OCI-LY7 (cell line): ENCODE measurements around the gene RBBP8NL. TPM values are rescaled to one million over a fixed set of nuclear protein-coding genes. Genes with fewer than 3 reads are reported as not detected.

Experiments
- BruUV-seq: library from RNA; stranded (reverse); fragments of 400-500 nt; replicated peaks from 2 replicates; lab custom pipeline; 2021; lab: Mats Ljungman, UMichigan
- CTCF ChIA-PET: fragments of 300-600 bp; sonication (Branson Sonifier 250); formaldehyde crosslinking; loops from one replicate; lab custom pipeline; 2022; ENCODE audit warnings: antibody characterized with exemption; ENCODE audit not compliant: unreplicated experiment; lab: Charles Lee
- POLR2A ChIA-PET: fragments of 300-600 bp; sonication (Branson Sonifier 250); formaldehyde crosslinking; loops from one replicate; lab custom pipeline; 2022; ENCODE audit warnings: antibody characterized with exemption; lab: Charles Lee
- DNase-seq: peaks from one replicate; pipeline ENCODE4 v3.0.0-alpha.2; 2015; ENCODE audit warnings: low spot score
- H2AFZ ChIP-seq: fragments of 200-600 bp; sonication (generic), shearing (Covaris generic); 2 replicates; pipeline ENCODE4 v1.6.1; 2014; ENCODE audit warnings: mild to moderate bottlenecking, antibody characterized with exemption, low read length, moderate library complexity
- H3K27ac ChIP-seq: fragments of 200-600 bp; sonication (generic); 2 replicates; pipeline ENCODE4 v1.5.1; 2014; ENCODE audit warnings: mixed run types, low read depth, mild to moderate bottlenecking, moderate library complexity, low read length, inconsistent platforms; ENCODE audit not compliant: poor library complexity, severe bottlenecking
- H3K36me3 ChIP-seq: fragments of 200-600 bp; sonication (generic); 2 replicates; pipeline ENCODE4 v1.6.1; 2014; ENCODE audit warnings: mild to moderate bottlenecking, antibody characterized with exemption, low read length, moderate library complexity, mixed read lengths; ENCODE audit not compliant: insufficient read depth
- H3K4me1 ChIP-seq: fragments of 200-600 bp; sonication (generic); 2 replicates; pipeline ENCODE4 v1.5.1; 2014; ENCODE audit warnings: mild to moderate bottlenecking, low read length; ENCODE audit not compliant: insufficient read depth, poor library complexity, severe bottlenecking
- H3K4me2 ChIP-seq: fragments of 200-600 bp; sonication (generic); 2 replicates; pipeline ENCODE4 v1.6.1; 2014; ENCODE audit warnings: mild to moderate bottlenecking, low read length
- H3K4me3 ChIP-seq: fragments of 200-600 bp; sonication (generic); 2 replicates; pipeline ENCODE4 v1.5.1; 2014; ENCODE audit warnings: mild to moderate bottlenecking, low read depth, low read length; ENCODE audit not compliant: poor library complexity, severe bottlenecking
- H3K79me2 ChIP-seq: fragments of 200-600 bp; sonication (generic); 2 replicates; pipeline ENCODE4 v1.6.1; 2016; ENCODE audit warnings: low read depth, mild to moderate bottlenecking, low read length, moderate library complexity, mixed read lengths; ENCODE audit not compliant: insufficient read depth
- H3K9me2 ChIP-seq: fragments of 200-600 bp; sonication (generic); 2 replicates; pipeline ENCODE4 v1.6.1; 2016; ENCODE audit warnings: mild to moderate bottlenecking, low read length, mixed read lengths; ENCODE audit not compliant: insufficient read depth
- H3K9me3 ChIP-seq: fragments of 200-600 bp; sonication (generic); 2 replicates; pipeline ENCODE4 v1.6.1; 2014; ENCODE audit warnings: mild to moderate bottlenecking, mixed run types, low read length, mixed read lengths
- H4K20me1 ChIP-seq: fragments of 200-600 bp; sonication (generic); 2 replicates; pipeline ENCODE4 v1.6.1; 2014; ENCODE audit warnings: mild to moderate bottlenecking, antibody characterized with exemption, low read length, moderate library complexity, mixed read lengths; ENCODE audit not compliant: insufficient read depth
- EZH2phosphoT487 ChIP-seq: fragments of 200-600 bp; sonication (generic); IDR thresholded peaks from 2 replicates; pipeline ENCODE4 v1.6.1; 2018; ENCODE audit warnings: low read depth, borderline replicate concordance, mild to moderate bottlenecking, mixed run types, antibody characterized with exemption, low read length, moderate library complexity, mixed read lengths
- intact Hi-C: fragments of 100-400 bp; cut with micrococcal nuclease; formaldehyde crosslinking; loops from one replicate; pipeline ENCODE4 v1.10.0; 2022; ENCODE audit not compliant: unreplicated experiment
- total RNA-seq, 2 experiments: library from RNA; depleted of rRNA in 1 of 2; stranded (reverse); fragments of >200 nt in 1 of 2; shearing (Covaris generic) in 1 of 2; gene quantifications; 2 replicates each; pipeline ENCODE4 v1.2.3, GENCODE V29; 2014 to 2022
- TF ChIP-seq, protein P1 (sequence below): fragments of 200-600 bp; sonication (generic); conservative IDR thresholded peaks from 2 replicates; pipeline ENCODE4 v1.5.1; 2014; ENCODE audit warnings: mild to moderate bottlenecking, antibody characterized with exemption, low read length, moderate library complexity, mixed read lengths

Gene RBBP8NL
- total RNA-seq, 2 experiments from 2014 or later = not detected

DNA sequence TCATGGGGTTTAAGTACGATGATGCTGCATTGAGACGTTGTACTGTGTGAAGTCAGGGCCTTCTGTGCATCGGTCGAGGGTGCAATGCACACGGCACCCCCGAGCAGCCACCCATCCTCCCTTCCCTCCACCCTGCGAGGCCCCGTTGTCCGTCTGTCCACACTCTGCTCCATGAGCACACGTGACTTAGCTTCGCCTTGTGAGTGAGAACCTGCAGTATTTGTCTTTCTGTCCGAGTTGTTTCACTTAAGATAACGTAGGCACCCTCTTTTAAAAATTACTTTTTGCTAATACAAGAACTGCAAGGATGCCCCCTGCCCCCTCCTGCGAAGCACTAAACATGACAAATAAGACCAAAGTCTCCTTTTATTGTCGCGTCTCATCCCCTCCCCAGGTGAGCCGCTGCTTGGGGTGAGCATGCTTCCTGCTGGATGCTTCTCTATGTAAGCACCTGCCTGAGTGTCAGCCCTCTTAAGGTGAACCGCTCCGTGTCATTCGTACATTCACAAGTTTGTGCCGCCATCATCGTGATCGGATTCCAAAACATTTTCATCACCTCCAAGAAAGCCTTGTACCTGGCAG lies 3.6 kb upstream of the RBBP8NL start:
- Histone ChIP-seq H4K20me1 (no peaks in the 10 kb centered on the region), H3K36me3 (no peaks in the 10 kb centered on the region), H2AFZ (no peak overlapping the region), H3K4me2 (no peak overlapping the region), H3K79me2 (no peaks in the 10 kb centered on the region), H3K9me2 (no peaks in the 10 kb centered on the region), H3K9me3 (no peaks in the 10 kb centered on the region), H3K4me1 (no peaks in the 10 kb centered on the region), H3K27ac (no peak overlapping the region), H3K4me3 (no peak overlapping the region)
- no TSS peak for BruUV-seq
- POLR2A ChIA-PET = no interaction called here
- no peak for DNase-seq
- intact Hi-C loops = no loop called here
- CTCF ChIA-PET = no interaction called here
- TF ChIP-seq, protein P1, sequence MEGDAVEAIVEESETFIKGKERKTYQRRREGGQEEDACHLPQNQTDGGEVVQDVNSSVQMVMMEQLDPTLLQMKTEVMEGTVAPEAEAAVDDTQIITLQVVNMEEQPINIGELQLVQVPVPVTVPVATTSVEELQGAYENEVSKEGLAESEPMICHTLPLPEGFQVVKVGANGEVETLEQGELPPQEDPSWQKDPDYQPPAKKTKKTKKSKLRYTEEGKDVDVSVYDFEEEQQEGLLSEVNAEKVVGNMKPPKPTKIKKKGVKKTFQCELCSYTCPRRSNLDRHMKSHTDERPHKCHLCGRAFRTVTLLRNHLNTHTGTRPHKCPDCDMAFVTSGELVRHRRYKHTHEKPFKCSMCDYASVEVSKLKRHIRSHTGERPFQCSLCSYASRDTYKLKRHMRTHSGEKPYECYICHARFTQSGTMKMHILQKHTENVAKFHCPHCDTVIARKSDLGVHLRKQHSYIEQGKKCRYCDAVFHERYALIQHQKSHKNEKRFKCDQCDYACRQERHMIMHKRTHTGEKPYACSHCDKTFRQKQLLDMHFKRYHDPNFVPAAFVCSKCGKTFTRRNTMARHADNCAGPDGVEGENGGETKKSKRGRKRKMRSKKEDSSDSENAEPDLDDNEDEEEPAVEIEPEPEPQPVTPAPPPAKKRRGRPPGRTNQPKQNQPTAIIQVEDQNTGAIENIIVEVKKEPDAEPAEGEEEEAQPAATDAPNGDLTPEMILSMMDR = no peak
- TF ChIP-seq EZH2phosphoT487 = no peak

DNA sequence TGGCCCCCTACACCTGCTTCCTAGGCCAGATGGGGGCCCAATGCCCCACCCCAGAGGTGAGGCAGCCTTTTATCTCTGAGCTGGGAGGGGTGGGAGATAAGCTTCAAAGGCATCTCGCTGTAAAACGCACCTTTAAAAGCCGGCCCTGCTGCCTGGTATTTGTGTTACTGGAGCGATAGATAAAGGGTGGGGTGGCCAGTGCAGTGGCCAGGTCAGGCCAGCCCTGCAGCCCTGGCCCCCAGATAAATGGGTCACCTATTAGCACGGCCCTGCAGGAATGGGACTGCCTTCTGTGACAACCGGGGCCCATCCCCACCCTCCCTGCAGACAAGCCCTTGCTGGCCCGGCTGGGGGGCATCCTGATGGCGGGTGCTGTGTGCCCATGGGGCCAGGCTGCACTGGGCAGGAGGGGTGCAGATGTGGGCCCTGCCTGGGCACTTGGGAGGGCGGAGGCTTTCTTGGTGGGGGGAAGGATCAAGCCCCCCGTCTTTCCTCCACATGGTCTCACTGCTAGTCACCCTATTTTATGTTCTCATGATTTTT lies 3.0 kb upstream of the RBBP8NL start:
- no peak overlapping the region for H3K4me2 ChIP-seq
- no TSS peak for BruUV-seq
- intact Hi-C loops = no loop called here
- H3K79me2 ChIP-seq = no peaks in the 10 kb centered on the region
- H4K20me1 ChIP-seq = no peaks in the 10 kb centered on the region
- no peak for DNase-seq
- ChIA-PET POLR2A (no interaction called here), CTCF (no interaction called here)
- no peaks in the 10 kb centered on the region for H3K9me3 ChIP-seq
- H3K4me1 ChIP-seq = no peaks in the 10 kb centered on the region
- H2AFZ ChIP-seq = no peak overlapping the region
- no peak for TF ChIP-seq EZH2phosphoT487
- TF ChIP-seq, protein P1 = no peak
- no peaks in the 10 kb centered on the region for H3K36me3 ChIP-seq
- no peak overlapping the region for H3K4me3 ChIP-seq
- H3K27ac ChIP-seq = no peak overlapping the region
- H3K9me2 ChIP-seq = no peaks in the 10 kb centered on the region

DNA sequence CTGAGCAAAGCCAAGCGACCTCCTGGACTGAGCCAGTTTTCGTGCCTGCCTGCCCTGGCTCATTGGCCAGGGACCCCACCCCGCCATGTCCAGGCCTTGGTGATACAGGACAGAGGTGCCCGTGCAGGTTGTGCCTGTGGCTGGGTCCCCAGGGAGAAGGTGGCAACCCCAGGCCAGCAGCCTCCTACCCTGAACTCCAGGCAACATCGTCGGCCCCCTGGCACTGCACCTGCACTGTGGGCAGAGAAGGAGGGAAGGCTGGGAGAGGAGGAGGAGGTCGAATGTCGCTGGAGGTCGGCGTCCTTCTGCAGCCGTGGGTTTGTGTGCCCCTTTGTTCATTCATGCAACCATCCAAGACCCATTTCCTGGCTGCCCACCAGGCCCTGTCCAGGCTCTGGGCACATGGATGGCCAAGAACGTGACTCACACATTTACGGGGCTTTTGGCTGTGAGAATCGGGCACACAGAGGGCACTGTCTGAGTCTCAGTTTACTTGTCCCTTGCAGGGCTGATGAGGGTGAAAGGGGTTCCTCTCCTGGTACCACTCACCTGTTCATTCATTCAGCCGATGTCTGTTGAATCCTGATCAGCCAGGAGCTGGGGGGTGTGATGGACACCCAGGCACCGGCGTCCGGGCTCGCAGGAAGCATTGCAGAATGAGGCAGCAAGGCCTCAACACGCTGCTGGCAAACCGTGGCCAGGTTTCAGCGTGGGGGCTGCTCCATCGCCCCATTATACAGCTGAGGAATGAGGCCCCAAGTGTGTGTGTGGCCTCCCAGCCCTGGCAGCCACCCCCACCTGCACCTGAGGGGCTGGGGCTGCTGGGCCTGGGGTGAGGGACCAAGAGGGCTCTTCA lies 2.3 kb upstream of the RBBP8NL start:
- no peak for DNase-seq
- ChIA-PET CTCF (no interaction called here), POLR2A (no interaction called here)
- Histone ChIP-seq H3K4me2 (no peak overlapping the region), H3K9me2 (no peaks in the 10 kb centered on the region), H4K20me1 (no peaks in the 10 kb centered on the region), H2AFZ (no peak overlapping the region), H3K4me3 (no peak overlapping the region), H3K79me2 (no peaks in the 10 kb centered on the region), H3K9me3 (no peaks in the 10 kb centered on the region), H3K4me1 (no peaks in the 10 kb centered on the region), H3K27ac (no peak overlapping the region), H3K36me3 (no peaks in the 10 kb centered on the region)
- no TSS peak for BruUV-seq
- TF ChIP-seq, protein P1 = no peak
- no peak for TF ChIP-seq EZH2phosphoT487
- intact Hi-C loops = no loop called here
